ENCODE results near the gene MRFAP1L1. TPM values are rescaled to one million over a fixed set of nuclear protein-coding genes. Genes with fewer than 3 reads are reported as not detected.

Gene MRFAP1L1
- total and polyA plus RNA-seq, 9 of the 15 experiments (the other 6 are each of a cell fraction or from before 2014, with no cell fraction given), result 37.6 to 111 (median 83.8) TPM

- TF ChIP-seq EP400 (IDR thresholded peaks at IDR 0.05) (peak; percentile 82), FOXJ3 (CRISPR knock-in tag; IDR thresholded peaks at IDR 0.05) (no peak), PRPF4 (IDR thresholded peaks at IDR 0.05; ENCODE audit: insufficient read depth, low read depth, low read length, poor library complexity, severe bottlenecking) (peak; percentile 48), FOXK2 (conservative IDR thresholded peaks at IDR 0.05 in 1 of 2, IDR thresholded peaks at IDR 0.05 in 1 of 2; ENCODE audit: low read depth in 2 of 2) (peak; percentile 68 to 71; a peak in 3 of 4 replicates), CSDE1 (IDR thresholded peaks at IDR 0.05) (peak in 1 of 2 experiments; percentile 49; a peak in 2 of 4 replicates), TGIF2 (CRISPR knock-in tag; IDR thresholded peaks at IDR 0.05) (0 out of 2 replicates have a peak, but pooled peaks have one; percentile 5), TAL1 (IDR thresholded peaks at IDR 0.05) (no peak), ZBTB5 (IDR thresholded peaks at IDR 0.05) (no peak), FUS (optimal IDR thresholded peaks at IDR 0.05; ENCODE audit: low read depth, low read length) (peak; percentile 93), ZNF224 (CRISPR knock-in tag; IDR thresholded peaks at IDR 0.05) (no peak), MYC (IDR thresholded peaks at IDR 0.05; ENCODE audit: low read depth, low read length) (peak; percentile 86), MYC (CRISPR knock-in tag; IDR thresholded peaks at IDR 0.05; ENCODE audit: borderline replicate concordance, low read depth) (peak; percentile 51; the same call in 1 of the 2 replicates), SIX5 (IDR thresholded peaks at IDR 0.05; ENCODE audit: borderline replicate concordance in 1 of 2, insufficient read depth in 1 of 2, low read depth in 1 of 2, low read length in 2 of 2) (no peak), U2AF2 (optimal IDR thresholded peaks at IDR 0.05; ENCODE audit: low read depth, low read length) (no peak), PHF8 (IDR thresholded peaks at IDR 0.05; ENCODE audit: borderline replicate concordance, low read length) (peak; percentile 80; the same call in 1 of the 2 replicates), STAT5A (IDR thresholded peaks at IDR 0.05; ENCODE audit: borderline replicate concordance, low read length) (no peak)
- TF ChIP-seq, protein P1, sequence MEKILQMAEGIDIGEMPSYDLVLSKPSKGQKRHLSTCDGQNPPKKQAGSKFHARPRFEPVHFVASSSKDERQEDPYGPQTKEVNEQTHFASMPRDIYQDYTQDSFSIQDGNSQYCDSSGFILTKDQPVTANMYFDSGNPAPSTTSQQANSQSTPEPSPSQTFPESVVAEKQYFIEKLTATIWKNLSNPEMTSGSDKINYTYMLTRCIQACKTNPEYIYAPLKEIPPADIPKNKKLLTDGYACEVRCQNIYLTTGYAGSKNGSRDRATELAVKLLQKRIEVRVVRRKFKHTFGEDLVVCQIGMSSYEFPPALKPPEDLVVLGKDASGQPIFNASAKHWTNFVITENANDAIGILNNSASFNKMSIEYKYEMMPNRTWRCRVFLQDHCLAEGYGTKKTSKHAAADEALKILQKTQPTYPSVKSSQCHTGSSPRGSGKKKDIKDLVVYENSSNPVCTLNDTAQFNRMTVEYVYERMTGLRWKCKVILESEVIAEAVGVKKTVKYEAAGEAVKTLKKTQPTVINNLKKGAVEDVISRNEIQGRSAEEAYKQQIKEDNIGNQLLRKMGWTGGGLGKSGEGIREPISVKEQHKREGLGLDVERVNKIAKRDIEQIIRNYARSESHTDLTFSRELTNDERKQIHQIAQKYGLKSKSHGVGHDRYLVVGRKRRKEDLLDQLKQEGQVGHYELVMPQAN (IDR thresholded peaks at IDR 0.05; ENCODE audit: borderline replicate concordance), result no peak; the same call in 1 of the 2 replicates
- TF ChIP-seq, protein P2, sequence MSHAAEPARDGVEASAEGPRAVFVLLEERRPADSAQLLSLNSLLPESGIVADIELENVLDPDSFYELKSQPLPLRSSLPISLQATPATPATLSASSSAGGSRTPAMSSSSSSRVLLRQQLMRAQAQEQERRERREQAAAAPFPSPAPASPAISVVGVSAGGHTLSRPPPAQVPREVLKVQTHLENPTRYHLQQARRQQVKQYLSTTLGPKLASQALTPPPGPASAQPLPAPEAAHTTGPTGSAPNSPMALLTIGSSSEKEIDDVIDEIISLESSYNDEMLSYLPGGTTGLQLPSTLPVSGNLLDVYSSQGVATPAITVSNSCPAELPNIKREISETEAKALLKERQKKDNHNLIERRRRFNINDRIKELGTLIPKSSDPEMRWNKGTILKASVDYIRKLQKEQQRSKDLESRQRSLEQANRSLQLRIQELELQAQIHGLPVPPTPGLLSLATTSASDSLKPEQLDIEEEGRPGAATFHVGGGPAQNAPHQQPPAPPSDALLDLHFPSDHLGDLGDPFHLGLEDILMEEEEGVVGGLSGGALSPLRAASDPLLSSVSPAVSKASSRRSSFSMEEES (CRISPR knock-in tag; IDR thresholded peaks at IDR 0.05), result no peak
- TF ChIP-seq, protein P3, sequence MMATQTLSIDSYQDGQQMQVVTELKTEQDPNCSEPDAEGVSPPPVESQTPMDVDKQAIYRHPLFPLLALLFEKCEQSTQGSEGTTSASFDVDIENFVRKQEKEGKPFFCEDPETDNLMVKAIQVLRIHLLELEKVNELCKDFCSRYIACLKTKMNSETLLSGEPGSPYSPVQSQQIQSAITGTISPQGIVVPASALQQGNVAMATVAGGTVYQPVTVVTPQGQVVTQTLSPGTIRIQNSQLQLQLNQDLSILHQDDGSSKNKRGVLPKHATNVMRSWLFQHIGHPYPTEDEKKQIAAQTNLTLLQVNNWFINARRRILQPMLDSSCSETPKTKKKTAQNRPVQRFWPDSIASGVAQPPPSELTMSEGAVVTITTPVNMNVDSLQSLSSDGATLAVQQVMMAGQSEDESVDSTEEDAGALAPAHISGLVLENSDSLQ (IDR thresholded peaks at IDR 0.05), result no peak
- TF ChIP-seq, protein P4, sequence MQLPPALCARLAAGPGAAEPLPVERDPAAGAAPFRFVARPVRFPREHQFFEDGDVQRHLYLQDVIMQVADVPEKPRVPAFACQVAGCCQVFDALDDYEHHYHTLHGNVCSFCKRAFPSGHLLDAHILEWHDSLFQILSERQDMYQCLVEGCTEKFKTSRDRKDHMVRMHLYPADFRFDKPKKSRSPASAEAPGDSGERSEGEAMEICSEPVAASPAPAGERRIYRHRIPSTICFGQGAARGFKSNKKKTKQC (CRISPR knock-in tag; IDR thresholded peaks at IDR 0.05), result peak; percentile 61; the same call in 1 of the 2 replicates
These were observed 35.8 kb downstream of the MRFAP1L1 start (continued) for GRCh38 chr4:6673660-6674499.
